ENCODE measurements around the gene ZNF407.

The ZNF407 gene

GRCh38 chr18:75047240-75047961 is 449.7 kb downstream of the ZNF407 start:
- ATAC-seq, result no peak

DNA sequence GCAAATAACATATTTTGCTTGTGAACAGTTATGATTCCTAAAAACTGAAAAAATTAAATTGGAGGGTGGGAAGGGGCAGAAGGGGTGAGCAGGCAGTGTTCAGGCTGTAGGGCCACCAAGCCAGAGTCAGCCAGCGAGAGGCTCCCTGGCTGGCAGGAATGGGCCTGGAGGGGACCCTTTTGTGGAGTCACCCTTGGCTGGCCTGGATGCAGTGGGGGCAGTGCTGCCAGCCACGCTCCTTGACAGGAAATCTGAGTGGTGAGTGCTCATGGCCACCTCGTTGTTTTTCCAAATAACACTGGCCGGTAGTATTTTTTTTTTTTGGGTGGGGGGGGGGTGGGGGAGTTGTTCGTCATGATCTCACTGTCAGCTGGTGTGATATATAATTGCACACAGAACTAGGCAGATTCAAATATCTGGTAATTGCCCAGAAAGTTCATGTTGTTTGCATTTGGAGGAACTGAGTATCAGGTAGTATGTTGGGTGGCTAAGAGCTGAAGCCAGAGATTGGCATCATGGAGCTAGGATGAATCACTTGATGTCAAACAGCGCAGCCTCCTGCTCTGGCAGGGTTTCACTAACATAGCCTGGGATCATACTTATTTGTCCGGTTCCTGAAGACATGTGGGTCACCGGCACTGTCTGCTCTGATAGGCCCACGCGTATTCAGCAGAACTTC is 451.2 kb downstream of the ZNF407 start:
- TF ChIP-seq TCF4 (CRISPR knock-in tag; IDR thresholded peaks at IDR 0.05; ENCODE audit: borderline replicate concordance), result no peak
- TF ChIP-seq, protein P1, sequence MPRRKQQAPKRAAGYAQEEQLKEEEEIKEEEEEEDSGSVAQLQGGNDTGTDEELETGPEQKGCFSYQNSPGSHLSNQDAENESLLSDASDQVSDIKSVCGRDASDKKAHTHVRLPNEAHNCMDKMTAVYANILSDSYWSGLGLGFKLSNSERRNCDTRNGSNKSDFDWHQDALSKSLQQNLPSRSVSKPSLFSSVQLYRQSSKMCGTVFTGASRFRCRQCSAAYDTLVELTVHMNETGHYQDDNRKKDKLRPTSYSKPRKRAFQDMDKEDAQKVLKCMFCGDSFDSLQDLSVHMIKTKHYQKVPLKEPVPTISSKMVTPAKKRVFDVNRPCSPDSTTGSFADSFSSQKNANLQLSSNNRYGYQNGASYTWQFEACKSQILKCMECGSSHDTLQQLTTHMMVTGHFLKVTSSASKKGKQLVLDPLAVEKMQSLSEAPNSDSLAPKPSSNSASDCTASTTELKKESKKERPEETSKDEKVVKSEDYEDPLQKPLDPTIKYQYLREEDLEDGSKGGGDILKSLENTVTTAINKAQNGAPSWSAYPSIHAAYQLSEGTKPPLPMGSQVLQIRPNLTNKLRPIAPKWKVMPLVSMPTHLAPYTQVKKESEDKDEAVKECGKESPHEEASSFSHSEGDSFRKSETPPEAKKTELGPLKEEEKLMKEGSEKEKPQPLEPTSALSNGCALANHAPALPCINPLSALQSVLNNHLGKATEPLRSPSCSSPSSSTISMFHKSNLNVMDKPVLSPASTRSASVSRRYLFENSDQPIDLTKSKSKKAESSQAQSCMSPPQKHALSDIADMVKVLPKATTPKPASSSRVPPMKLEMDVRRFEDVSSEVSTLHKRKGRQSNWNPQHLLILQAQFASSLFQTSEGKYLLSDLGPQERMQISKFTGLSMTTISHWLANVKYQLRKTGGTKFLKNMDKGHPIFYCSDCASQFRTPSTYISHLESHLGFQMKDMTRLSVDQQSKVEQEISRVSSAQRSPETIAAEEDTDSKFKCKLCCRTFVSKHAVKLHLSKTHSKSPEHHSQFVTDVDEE (CRISPR knock-in tag; IDR thresholded peaks at IDR 0.05), result no peak
- no peak for TF ChIP-seq PPARA (CRISPR knock-in tag; IDR thresholded peaks at IDR 0.05; ENCODE audit: borderline replicate concordance)
- TF ChIP-seq ZC3H10 (CRISPR knock-in tag; IDR thresholded peaks at IDR 0.05), result no peak
- no peak for TF ChIP-seq ZFP3 (CRISPR knock-in tag; IDR thresholded peaks at IDR 0.05)
- TF ChIP-seq ESRRG (CRISPR knock-in tag; IDR thresholded peaks at IDR 0.05), result no peak
- TF ChIP-seq, protein P2, sequence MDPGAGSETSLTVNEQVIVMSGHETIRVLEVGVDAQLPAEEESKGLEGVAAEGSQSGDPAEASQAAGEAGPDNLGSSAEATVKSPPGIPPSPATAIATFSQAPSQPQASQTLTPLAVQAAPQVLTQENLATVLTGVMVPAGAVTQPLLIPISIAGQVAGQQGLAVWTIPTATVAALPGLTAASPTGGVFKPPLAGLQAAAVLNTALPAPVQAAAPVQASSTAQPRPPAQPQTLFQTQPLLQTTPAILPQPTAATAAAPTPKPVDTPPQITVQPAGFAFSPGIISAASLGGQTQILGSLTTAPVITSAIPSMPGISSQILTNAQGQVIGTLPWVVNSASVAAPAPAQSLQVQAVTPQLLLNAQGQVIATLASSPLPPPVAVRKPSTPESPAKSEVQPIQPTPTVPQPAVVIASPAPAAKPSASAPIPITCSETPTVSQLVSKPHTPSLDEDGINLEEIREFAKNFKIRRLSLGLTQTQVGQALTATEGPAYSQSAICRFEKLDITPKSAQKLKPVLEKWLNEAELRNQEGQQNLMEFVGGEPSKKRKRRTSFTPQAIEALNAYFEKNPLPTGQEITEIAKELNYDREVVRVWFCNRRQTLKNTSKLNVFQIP (CRISPR knock-in tag; IDR thresholded peaks at IDR 0.05; ENCODE audit: borderline replicate concordance, low read depth), result no peak
- TF ChIP-seq BACH2 (CRISPR knock-in tag; IDR thresholded peaks at IDR 0.05; ENCODE audit: borderline replicate concordance), result no peak
- no peak for TF ChIP-seq TOX (CRISPR knock-in tag; IDR thresholded peaks at IDR 0.05; ENCODE audit: borderline replicate concordance)
- no peak for TF ChIP-seq ZNF70 (CRISPR knock-in tag; IDR thresholded peaks at IDR 0.05)
- no peak for TF ChIP-seq GLIS3 (CRISPR knock-in tag; IDR thresholded peaks at IDR 0.05)
- no peak for TF ChIP-seq SNAI2 (CRISPR knock-in tag; IDR thresholded peaks at IDR 0.05)
- ATAC-seq, result no peak

More at GRCh38 chr18:75047240-75047961, 449.7 kb downstream of the ZNF407 start:
- TF ChIP-seq, protein P3, sequence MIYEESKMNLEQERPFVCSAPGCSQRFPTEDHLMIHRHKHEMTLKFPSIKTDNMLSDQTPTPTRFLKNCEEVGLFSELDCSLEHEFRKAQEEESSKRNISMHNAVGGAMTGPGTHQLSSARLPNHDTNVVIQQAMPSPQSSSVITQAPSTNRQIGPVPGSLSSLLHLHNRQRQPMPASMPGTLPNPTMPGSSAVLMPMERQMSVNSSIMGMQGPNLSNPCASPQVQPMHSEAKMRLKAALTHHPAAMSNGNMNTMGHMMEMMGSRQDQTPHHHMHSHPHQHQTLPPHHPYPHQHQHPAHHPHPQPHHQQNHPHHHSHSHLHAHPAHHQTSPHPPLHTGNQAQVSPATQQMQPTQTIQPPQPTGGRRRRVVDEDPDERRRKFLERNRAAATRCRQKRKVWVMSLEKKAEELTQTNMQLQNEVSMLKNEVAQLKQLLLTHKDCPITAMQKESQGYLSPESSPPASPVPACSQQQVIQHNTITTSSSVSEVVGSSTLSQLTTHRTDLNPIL (CRISPR knock-in tag; IDR thresholded peaks at IDR 0.05; ENCODE audit: low read depth), result no peak
- TF ChIP-seq CSRNP3 (CRISPR knock-in tag; IDR thresholded peaks at IDR 0.05) (no peak), OSR1 (CRISPR knock-in tag; IDR thresholded peaks at IDR 0.05) (no peak), ZNF565 (CRISPR knock-in tag; conservative IDR thresholded peaks at IDR 0.05; ENCODE audit: low read depth) (no peak), ESRRG (CRISPR knock-in tag; IDR thresholded peaks at IDR 0.05) (no peak)

DNA sequence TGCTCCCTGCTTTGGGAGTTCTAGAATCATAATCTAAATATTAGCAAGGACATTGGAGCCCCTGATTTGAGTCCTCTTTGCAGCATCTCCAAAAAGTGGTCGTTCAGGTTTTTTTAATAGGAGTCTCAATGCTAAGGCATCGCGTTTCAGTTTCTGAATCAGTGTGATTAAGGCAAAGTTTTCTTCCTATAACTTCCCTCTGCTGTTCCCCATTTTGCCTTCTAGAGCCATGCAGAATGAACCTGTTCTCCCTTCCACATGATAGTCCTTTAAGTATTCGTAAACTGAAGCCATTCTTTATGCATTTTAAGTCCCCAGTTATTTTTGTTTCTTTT is 451.8 kb downstream of the ZNF407 start:
- TF ChIP-seq, protein P2 (CRISPR knock-in tag; IDR thresholded peaks at IDR 0.05; ENCODE audit: borderline replicate concordance, low read depth), result no peak
- TF ChIP-seq ZFP30 (CRISPR knock-in tag; IDR thresholded peaks at IDR 0.05) (no peak), ZNF70 (CRISPR knock-in tag; IDR thresholded peaks at IDR 0.05) (no peak), ARNTL (CRISPR knock-in tag; IDR thresholded peaks at IDR 0.05; ENCODE audit: borderline replicate concordance, low read depth) (no peak), ZNF8 (CRISPR knock-in tag; IDR thresholded peaks at IDR 0.05) (no peak), CSDC2 (CRISPR knock-in tag; IDR thresholded peaks at IDR 0.05) (no peak), GLIS3 (CRISPR knock-in tag; IDR thresholded peaks at IDR 0.05) (no peak), ZFP3 (CRISPR knock-in tag; IDR thresholded peaks at IDR 0.05) (no peak), TCF4 (CRISPR knock-in tag; IDR thresholded peaks at IDR 0.05; ENCODE audit: borderline replicate concordance) (no peak)
- ATAC-seq, result no peak
